OCI-LY7 (cell line): ENCODE results near the gene ANO9.

ENCODE experiments used
- CTCF ChIP-seq: fragments of 200-600 bp; sonication (generic); conservative IDR thresholded peaks from 2 replicates; pipeline ENCODE4 v1.5.1; 2014; ENCODE audit warnings: mild to moderate bottlenecking, antibody characterized with exemption, low read length, moderate library complexity, mixed read lengths
- EZH2phosphoT487 ChIP-seq: fragments of 200-600 bp; sonication (generic); IDR thresholded peaks from 2 replicates; pipeline ENCODE4 v1.6.1; 2018; ENCODE audit warnings: low read depth, borderline replicate concordance, mild to moderate bottlenecking, mixed run types, antibody characterized with exemption, low read length, moderate library complexity, mixed read lengths

- TF ChIP-seq CTCF (no peak), EZH2phosphoT487 (no peak)
These were observed 42.8 kb upstream of the ANO9 start for GRCh38 chr11:484616-485015.
